Activated naive CD4-positive, alpha-beta T cell (primary cell): ENCODE results near the gene PTPN14.
A peak's percentile ranks its signal among the peaks of the same experiment; 100 is the strongest.

Experiments
- DNase-seq, 4 experiments: peaks; one replicate each; lab custom pipeline; 2025; lab: John Stamatoyannopoulos, UW

Gene PTPN14

GRCh38 chr1:214331180-214331579 is 220.2 kb downstream of the PTPN14 start:
- DNase-seq = no peak

- DNase-seq = no peak
Measured at GRCh38 chr1:214330715-214331114, 220.7 kb downstream of the PTPN14 start.

GRCh38 chr1:214330222-214330621 is 221.2 kb downstream of the PTPN14 start:
- no peak for DNase-seq

- no peak for DNase-seq
Measured at GRCh38 chr1:214329470-214330220, 221.8 kb downstream of the PTPN14 start.

- peak; percentile 23 to 67 (median 52) for DNase-seq
Measured at GRCh38 chr1:214328770-214329469, 222.5 kb downstream of the PTPN14 start.

- DNase-seq = no peak
Measured at GRCh38 chr1:214327514-214327913, 223.9 kb downstream of the PTPN14 start.

GRCh38 chr1:214326406-214326805 is 225.0 kb downstream of the PTPN14 start:
- no peak for DNase-seq

- DNase-seq = no peak
Measured at GRCh38 chr1:214324896-214325800, 226.3 kb downstream of the PTPN14 start.

- DNase-seq = no peak
Measured at GRCh38 chr1:214321705-214322453, 229.5 kb downstream of the PTPN14 start.

GRCh38 chr1:214319938-214320337 is 231.5 kb downstream of the PTPN14 start:
- no peak for DNase-seq

- no peak for DNase-seq
Measured at GRCh38 chr1:214318956-214319736, 232.3 kb downstream of the PTPN14 start.

- DNase-seq = no peak
Measured at GRCh38 chr1:214318356-214318755, 233.0 kb downstream of the PTPN14 start.

GRCh38 chr1:214317734-214318133 is 233.7 kb downstream of the PTPN14 start:
- DNase-seq = no peak

- DNase-seq = no peak
Measured at GRCh38 chr1:214317300-214317699, 234.1 kb downstream of the PTPN14 start.

GRCh38 chr1:214316593-214316992 is 234.8 kb downstream of the PTPN14 start:
- DNase-seq = no peak

GRCh38 chr1:214314178-214314843 is 237.1 kb downstream of the PTPN14 start:
- DNase-seq = no peak

- DNase-seq = no peak
Measured at GRCh38 chr1:214312530-214313051, 238.8 kb downstream of the PTPN14 start.

GRCh38 chr1:214310777-214311690 is 240.4 kb downstream of the PTPN14 start:
- no peak for DNase-seq

GRCh38 chr1:214310010-214310409 is 241.4 kb downstream of the PTPN14 start:
- no peak for DNase-seq
